Stimulated activated CD4-positive, alpha-beta T cell treated with anti-CD3 and anti-CD28 coated beads, Interleukin-12 subunit alpha, Interleukin-12 subunit beta, amount 100 ng/mL, for 4 hours (primary cell): Measurements from ENCODE around the gene PERM1.
"Not testable (repeated sequence)": the region's sequence is repeated elsewhere in the genome, so short reads cannot be mapped to it uniquely, and the experiment has no call there.

Source experiments
- DNase-seq: peaks from one replicate; pipeline ENCODE4 v3.0.0-alpha.2; 2020

The PERM1 gene

GRCh38 chr1:997993-998744, 16.3 kb upstream of the PERM1 start:
- DNase-seq, result no peak

DNA sequence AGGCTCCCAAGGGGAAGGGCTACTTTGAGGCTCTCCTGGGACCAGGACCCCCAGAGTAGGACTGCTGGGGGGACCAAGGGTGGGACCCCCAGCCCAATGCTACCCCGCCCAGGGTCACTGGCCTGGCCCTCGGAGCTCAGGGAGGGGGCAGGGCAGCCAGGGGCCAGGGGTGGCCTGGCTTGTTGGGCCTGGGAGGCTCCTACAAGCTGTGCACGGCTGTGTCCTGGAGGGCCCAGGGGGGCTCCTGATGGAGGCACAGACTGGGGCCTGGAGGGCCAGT, 15.8 kb upstream of the PERM1 start:
- no peak for DNase-seq

- DNase-seq, result no peak
Observed at GRCh38 chr1:996851-997712, 15.2 kb upstream of the PERM1 start.

GRCh38 chr1:995665-996633, 14.1 kb upstream of the PERM1 start:
- no peak for DNase-seq

DNA sequence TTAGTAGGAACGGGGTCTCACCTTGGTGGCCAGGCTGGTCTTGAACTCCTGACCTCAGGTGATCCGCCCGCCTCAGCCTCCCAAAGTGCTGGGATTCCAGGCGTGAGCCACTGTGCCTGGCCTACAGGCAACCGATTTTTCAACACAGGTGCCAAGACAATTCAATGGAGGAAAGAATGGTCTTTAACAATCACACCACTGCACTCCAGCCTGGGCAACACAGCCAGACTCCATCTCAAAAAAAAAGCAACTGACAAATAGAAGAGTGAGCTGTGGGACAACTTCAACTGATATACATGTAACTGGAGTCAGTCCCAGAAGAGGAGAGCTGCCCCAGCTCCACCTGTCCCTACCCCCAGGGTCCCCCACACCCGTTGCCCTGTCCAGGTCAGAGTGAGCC, 12.7 kb upstream of the PERM1 start:
- DNase-seq, result not testable (repeated sequence)

GRCh38 chr1:993379-993995, 11.6 kb upstream of the PERM1 start:
- DNase-seq, result no peak

DNA sequence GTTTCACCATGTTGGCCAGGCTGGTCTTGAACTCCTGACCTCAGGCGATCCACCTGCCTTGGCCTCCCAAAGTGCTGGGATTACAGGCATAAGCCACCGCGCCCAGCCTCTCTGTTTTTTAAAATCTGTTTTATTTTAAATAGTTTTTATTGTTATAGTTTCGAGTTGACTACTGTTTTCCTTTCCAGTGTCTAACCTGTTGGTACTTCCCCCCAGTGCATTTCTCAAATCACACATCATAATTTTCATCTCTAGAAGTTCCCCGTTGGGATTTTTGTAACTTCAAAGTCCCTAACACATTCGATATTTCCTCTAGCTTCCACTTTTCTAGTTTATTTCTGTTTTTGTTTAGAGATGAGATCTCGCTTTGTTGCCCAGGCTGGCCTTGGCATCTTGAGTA, 10.5 kb upstream of the PERM1 start:
- DNase-seq, result no peak

GRCh38 chr1:991895-992294, 10.0 kb upstream of the PERM1 start:
- no peak for DNase-seq

- DNase-seq, result not testable (repeated sequence)
Observed at GRCh38 chr1:991275-991674, 9.4 kb upstream of the PERM1 start.

GRCh38 chr1:988061-988460, 6.2 kb upstream of the PERM1 start:
- DNase-seq, result not testable (repeated sequence)

- DNase-seq, result no peak
Observed at GRCh38 chr1:985126-985525, 3.2 kb upstream of the PERM1 start.

DNA sequence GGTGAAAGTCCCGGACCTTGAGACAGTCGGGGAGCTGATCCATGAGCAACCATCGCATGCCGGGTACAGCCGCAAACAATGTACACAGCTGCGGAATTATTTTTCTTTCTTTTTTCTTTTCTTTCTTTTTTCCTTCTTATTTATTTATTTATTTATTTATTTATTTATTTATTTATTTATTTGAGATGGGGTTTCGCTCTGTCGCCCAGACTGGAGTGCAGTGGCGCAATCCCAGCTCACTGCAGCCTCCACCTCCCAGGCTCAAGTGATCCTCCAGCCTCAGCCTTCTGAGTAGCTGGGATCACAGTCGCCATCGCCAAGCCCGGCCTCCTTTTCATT, 2.6 kb upstream of the PERM1 start:
- no peak for DNase-seq

DNA sequence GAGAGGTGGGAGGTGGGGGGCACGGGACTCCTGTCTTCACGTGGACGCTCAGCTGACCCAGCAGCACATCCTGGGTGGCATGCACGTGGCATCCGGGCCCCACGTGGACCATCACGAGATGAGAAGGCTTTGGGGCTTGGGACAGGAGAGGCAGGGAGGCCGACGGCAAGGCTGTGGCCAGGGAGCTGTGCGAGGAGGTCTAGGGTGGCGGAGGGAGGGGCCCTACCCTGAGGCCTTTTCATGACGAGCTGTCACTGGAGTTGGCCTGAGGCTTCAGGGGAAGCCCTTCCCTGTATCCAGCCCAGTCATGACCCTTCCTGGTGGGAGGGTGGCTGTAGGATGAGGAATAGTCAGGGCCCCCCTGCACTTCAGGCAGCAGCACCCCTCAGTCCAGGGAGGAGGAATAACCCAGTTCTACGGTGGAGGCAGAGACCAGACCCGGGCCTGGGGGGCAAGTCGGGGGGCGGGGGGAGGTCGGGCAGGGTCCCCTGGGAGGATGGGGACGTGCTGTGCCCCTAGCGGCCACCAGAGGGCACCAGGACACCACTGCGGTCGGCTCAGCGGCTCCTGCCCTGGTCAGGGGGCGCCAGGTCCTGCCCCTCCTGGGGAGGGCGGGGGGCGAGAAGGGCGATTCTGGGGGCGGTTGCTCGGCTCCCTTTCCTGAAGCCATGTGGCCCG, 2.0 kb upstream of the PERM1 start:
- DNase-seq, result peak; percentile 66

DNA sequence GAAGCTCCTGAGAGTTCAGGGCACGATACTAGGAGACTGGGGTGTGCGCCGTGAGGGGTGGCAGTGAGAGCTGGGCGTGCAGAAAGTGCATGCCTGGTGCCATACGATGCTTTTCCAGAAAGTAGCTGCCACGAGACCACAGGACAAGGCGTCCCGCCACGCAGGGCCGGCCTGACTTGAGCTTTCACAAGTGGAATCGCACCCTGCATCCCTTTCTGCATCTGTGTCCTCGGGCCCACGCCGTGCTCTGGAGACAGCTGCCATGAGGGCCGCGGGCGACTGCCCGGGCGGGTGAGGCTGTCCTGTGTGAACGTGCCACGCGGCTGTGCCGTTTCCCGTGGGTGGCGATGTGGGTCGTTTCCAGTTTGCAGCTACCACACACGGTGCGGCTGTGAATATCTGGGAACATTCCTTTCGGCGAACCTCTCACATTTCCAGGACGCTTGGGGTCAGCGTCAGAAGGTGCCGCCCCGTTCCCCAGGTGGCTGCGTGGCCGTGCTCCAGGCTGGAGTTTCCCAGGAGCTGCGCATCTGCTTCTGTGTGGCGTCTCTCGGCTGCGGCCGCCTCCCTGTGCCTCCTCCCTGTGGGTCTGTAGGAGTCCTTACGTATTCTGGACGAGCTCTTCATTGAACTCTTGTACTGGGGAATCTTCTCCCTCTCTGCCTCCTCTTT, 1.0 kb upstream of the PERM1 start:
- no peak for DNase-seq

DNA sequence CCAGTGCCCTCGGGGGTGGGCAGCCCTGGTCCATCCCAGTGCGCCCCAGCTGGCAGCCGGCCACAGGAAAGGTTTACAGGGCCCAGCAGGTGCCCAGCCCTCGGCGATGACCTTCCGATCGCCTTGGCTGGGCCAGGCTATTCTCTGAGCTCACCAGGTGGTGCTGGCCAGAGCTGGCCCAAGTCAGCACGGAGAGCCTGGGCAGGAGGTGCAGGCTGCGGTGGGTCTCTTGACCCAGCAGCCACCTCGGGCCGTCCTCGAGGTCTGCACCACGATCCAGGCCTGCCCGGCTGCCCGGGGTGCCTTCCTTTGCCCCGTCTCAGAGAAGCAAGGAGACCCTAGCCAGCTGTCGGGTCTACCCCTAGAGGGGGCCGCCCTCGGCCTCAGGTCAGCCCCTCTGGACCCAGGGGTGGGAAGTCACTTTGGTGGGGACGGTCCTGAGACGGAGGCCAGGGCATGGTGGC, 370 bp downstream of the PERM1 start:
- no peak for DNase-seq

GRCh38 chr1:980602-981395, 1.1 kb downstream of the PERM1 start:
- DNase-seq, result no peak

DNA sequence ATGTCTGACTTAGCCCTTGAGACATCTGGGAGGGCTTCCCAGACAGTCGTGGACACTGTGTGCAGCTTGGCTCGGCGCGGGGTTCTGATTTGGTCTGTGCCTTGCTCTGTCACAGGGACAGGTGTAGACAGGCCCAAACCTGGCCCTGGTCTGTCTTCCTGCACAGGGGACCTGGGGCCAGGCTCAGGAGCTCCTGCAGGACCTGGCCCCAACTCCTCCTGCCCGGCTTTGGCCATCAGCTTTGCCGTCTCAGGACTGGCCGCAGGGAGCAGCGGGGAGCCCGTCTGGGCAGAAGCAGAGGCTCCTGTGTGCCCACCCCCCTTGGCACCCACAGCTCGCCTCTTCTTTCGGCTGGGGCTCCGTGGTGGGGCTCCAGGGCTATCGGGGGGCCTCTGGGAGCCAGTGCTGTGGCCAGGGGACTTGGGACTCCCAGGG, 1.7 kb downstream of the PERM1 start:
- DNase-seq, result no peak

DNA sequence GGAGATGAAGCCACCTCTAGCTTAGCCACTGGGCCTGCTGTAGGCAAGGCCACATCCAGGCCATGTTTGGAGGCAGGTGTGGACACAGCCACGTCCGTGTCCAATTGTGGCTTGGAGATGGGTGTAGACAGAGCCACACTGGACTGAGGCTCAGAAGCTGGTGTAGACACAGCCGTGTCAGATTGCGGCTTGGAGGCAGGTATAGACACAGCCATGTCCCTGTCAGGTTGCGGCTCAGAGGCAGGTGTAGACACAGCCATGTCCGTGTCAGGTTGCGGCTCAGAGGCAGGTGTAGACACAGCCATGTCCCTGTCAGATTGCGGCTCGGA, 2.2 kb downstream of the PERM1 start:
- DNase-seq, result no peak

DNA sequence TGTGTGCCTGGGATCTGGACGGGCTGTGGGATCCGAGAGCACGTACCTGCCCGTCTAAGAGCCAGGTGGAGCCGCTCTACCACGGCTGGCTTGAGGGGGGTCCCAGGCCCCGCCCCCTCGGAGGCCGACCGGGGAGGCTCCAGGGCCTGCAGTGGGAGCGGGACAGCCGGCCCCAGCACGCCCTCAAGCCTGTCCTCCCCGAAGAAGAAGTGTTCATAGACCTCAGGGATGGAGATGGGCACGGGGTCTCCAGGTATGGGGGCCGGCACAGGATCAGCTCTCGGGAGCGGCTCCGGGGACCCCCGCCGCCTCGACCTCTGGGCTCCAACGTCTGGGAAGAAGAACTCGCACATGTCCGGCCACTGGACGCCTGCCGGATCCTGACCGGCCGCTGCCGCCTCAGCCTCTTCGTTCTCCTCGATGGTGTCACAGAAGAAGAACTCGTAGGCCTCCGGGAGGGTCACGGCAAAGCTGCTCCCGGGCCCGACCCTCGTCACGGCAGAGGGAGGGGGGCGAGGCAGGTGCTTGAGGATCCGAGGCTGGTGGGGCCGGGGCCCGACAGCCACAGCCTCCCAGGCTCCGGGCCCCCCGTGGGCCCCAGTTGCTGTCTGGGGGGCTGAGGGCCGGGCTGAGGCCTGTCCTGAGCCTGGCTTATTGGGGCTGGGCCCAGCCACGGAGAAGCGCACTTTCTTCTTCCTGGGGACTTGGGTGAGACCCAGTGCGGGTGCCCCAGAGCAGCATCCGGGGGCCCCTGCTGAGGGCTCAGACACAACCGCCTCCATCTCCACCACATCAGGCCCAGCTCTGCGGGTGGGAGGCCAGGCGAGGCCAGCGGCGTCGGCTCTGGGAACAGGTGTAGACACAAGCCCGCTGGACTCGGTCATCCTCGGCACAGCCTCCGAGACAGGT, 2.8 kb downstream of the PERM1 start:
- no peak for DNase-seq
